ENCODE results near the gene ACE.

Gene ACE

DNA sequence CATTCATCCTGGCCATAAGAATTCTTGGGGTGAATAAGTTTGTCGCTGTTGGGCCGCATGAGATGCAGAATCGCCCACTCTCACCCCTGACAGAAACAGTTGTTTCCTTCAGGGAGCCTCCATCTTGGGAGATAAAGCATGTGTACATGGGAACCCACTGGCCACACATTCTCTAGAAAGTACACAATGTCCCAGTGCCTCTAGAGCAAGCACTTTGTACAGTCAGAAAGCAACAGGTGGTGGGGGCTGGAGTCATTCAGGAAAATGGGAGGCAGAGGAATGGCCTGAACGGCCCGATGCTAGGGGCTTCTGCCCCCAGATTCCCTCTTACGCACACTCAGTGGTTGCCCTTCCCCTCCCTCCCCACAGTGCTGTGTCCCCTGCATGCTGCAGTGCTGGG, 16.1 kb downstream of the ACE start:
- DNase-seq (ENCODE audit: low read depth), result no peak
- TF ChIP-seq, protein P1, sequence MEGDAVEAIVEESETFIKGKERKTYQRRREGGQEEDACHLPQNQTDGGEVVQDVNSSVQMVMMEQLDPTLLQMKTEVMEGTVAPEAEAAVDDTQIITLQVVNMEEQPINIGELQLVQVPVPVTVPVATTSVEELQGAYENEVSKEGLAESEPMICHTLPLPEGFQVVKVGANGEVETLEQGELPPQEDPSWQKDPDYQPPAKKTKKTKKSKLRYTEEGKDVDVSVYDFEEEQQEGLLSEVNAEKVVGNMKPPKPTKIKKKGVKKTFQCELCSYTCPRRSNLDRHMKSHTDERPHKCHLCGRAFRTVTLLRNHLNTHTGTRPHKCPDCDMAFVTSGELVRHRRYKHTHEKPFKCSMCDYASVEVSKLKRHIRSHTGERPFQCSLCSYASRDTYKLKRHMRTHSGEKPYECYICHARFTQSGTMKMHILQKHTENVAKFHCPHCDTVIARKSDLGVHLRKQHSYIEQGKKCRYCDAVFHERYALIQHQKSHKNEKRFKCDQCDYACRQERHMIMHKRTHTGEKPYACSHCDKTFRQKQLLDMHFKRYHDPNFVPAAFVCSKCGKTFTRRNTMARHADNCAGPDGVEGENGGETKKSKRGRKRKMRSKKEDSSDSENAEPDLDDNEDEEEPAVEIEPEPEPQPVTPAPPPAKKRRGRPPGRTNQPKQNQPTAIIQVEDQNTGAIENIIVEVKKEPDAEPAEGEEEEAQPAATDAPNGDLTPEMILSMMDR (IDR thresholded peaks at IDR 0.05; ENCODE audit: insufficient read depth, low read depth, low read length, missing control alignments), result no peak
- H3K4me3 ChIP-seq (ENCODE audit: low read length), result no peak overlapping the region

DNA sequence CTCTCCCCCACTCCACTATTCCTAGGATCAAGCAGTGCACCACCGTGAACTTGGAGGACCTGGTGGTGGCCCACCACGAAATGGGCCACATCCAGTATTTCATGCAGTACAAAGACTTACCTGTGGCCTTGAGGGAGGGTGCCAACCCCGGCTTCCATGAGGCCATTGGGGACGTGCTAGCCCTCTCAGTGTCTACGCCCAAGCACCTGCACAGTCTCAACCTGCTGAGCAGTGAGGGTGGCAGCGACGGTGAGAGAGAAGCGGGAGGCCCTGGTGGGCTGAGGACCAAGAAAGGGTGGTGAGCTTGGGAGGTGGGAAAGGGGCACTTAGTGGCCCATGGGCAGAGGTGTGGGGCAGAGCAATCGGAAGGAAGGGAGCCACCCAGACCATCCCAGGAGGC, 16.6 kb downstream of the ACE start:
- no peak overlapping the region for H3K4me3 ChIP-seq (ENCODE audit: low read length)
- TF ChIP-seq, protein P1 (IDR thresholded peaks at IDR 0.05; ENCODE audit: insufficient read depth, low read depth, low read length, missing control alignments), result no peak
- DNase-seq (ENCODE audit: low read depth), result no peak

DNA sequence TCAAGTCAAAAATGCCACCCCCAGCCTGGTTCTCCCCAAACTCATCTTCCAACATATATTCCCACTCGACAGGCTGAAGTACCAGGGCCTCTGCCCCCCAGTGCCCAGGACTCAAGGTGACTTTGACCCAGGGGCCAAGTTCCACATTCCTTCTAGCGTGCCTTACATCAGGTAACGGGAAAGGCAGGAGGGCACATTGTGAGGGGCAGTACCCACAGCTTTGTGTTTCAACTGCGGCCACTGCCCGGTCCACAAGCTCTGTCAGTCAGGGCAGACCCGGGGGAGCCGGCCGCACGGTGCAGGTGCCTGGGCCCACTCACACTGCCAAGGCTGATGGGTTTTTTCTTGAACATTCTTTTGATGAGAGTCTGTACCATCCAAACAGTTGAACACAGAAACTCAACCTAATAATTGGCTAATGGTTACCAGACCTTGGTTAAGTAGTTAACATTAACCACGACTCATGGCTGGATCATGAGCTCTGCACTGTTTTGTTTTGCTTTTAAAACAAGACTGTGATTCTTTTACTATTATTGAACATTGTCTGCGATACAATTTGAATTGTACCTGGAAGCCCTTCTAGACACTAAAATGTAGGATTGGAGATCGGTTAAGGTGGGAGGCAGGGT, 17.6 kb downstream of the ACE start:
- DNase-seq (ENCODE audit: low read depth), result no peak
- no peak overlapping the region for H3K4me3 ChIP-seq (ENCODE audit: low read length)
- TF ChIP-seq, protein P1 (IDR thresholded peaks at IDR 0.05; ENCODE audit: insufficient read depth, low read depth, low read length, missing control alignments), result no peak

DNA sequence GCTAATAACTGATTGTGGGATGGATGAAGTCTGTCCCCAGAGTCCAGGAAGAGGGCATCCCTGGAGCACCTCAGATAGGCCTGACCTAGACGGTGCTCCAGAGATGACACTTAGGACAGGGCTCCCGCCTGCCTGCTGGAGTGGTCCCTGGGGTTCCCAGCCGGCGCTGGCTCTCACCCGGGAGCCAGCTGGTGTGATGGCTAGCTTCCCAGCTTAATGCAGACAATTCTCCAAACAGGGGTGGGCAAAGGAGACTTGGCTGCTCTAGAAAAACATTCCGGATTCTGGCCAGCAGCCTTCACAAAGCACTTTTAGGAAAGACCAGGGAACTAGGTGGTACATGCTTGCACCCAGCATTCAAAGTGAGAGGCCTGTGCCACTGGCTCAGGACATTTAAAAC, 18.6 kb downstream of the ACE start:
- DNase-seq (ENCODE audit: low read depth), result no peak
- H3K4me3 ChIP-seq (ENCODE audit: low read length), result no peak overlapping the region
- TF ChIP-seq, protein P1 (IDR thresholded peaks at IDR 0.05; ENCODE audit: insufficient read depth, low read depth, low read length, missing control alignments), result no peak

DNA sequence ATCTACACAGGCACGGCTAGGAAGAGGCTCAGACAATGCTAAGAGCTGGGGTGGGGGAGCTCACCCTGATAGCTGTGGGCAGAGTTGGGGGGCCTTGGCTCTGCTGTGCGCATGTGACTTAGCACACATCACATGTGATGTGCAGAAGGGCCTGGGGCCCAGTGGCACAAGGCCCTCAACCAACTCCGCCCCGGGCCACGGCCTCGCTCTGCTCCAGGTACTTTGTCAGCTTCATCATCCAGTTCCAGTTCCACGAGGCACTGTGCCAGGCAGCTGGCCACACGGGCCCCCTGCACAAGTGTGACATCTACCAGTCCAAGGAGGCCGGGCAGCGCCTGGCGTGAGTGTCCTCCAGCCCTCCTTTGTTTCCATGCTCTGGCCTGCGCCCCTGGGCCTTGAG, 19.3 kb downstream of the ACE start:
- H3K4me3 ChIP-seq (ENCODE audit: low read length), result no peak overlapping the region
- no peak for DNase-seq (ENCODE audit: low read depth)
- TF ChIP-seq, protein P1 (IDR thresholded peaks at IDR 0.05; ENCODE audit: insufficient read depth, low read depth, low read length, missing control alignments), result no peak

DNA sequence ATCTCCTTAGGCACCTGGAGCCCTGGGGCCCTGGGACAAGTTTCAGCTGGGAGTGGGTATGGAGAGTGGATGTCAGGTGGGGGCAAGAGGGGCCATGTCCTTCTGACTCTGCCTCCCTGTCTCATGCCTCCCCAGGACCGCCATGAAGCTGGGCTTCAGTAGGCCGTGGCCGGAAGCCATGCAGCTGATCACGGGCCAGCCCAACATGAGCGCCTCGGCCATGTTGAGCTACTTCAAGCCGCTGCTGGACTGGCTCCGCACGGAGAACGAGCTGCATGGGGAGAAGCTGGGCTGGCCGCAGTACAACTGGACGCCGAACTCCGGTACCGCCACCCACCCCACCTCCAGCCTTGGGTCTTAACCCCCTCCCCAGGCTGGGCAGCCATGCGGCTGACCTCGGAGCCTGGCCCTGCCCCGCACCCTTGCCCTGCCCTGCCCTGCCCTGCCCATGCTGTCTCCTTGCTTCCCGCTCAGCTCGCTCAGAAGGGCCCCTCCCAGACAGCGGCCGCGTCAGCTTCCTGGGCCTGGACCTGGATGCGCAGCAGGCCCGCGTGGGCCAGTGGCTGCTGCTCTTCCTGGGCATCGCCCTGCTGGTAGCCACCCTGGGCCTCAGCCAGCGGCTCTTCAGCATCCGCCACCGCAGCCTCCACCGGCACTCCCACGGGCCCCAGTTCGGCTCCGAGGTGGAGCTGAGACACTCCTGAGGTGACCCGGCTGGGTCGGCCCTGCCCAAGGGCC, 20.0 kb downstream of the ACE start:
- no peak overlapping the region for H3K4me3 ChIP-seq (ENCODE audit: low read length)
- no peak for DNase-seq (ENCODE audit: low read depth)
- TF ChIP-seq, protein P1 (IDR thresholded peaks at IDR 0.05; ENCODE audit: insufficient read depth, low read depth, low read length, missing control alignments), result no peak

Measured in epithelial cell of esophagus (primary cell).